K562 (cell line): ENCODE results near the gene PSMA7. TPM values are rescaled to one million over a fixed set of nuclear protein-coding genes. Genes with fewer than 3 reads are reported as not detected.
"Not testable (repeated sequence)": the region's sequence is repeated elsewhere in the genome, so short reads cannot be mapped to it uniquely, and the experiment has no call there.

Experiments
- ATAC-seq: fragments of 200-7000 bp; cut with Tn5 transposase; 3 replicates; pipeline ENCODE4 v1.9.1; 2020; ENCODE audit warnings: moderate library complexity
- BruUV-seq: library from RNA; stranded (reverse); fragments of 400-500 nt; replicated peaks from 2 replicates; lab custom pipeline; 2021; lab: Mats Ljungman, UMichigan
- CTCF ChIA-PET: fragments of 300-600 bp; formaldehyde crosslinking; extraction: SDS; loops from one replicate; lab custom pipeline; 2021; ENCODE audit warnings: low intra/inter-chr PET ratio; lab: Yijun Ruan, JAX
- POLR2A ChIA-PET: fragments of 300-600, 350-650 bp; sonication (Branson Sonifier 250); formaldehyde crosslinking; extraction: SDS; loops from one replicate; lab custom pipeline; 2021; ENCODE audit warnings: antibody characterized with exemption, inconsistent platforms; lab: Yijun Ruan, JAX
- DNase-seq, 4 experiments: peaks; one replicate each; pipeline versions ENCODE4 v3.0.0 to v3.0.0-alpha.2; 2011 to 2018; ENCODE audit warnings: low spot score in 3 of 4, mixed read lengths in 3 of 4; ENCODE audit errors: extremely low read depth in 1 of 4
- FAIRE-seq: peaks from 2 replicates; lab custom pipeline; 2011; peaks lifted over from hg19 to GRCh38; lab: Jason Lieb, UNC
- H2AFZ ChIP-seq: 2 replicates; pipeline ENCODE4 v1.6.0; 2011; ENCODE audit warnings: low read depth, low read length, control low read depth, inconsistent platforms
- H3K27ac ChIP-seq: fragments of 200-600 bp; 3 replicates; pipeline ENCODE4 v1.8.0; 2011; ENCODE audit warnings: low read depth, mild to moderate bottlenecking, control low read depth, inconsistent platforms, low read length, moderate library complexity, mixed read lengths; ENCODE audit errors: extremely low read depth
- H3K27me3 ChIP-seq, 2 experiments: fragments of 300-600 bp in 1 of 2; 2 replicates in 1 of 2; 3 replicates in 1 of 2; pipeline versions ENCODE4 v1.6.0 to v1.8.0; 2011; ENCODE audit warnings: inconsistent platforms in 2 of 2, low read length in 2 of 2, mild to moderate bottlenecking in 1 of 2, mixed read lengths in 1 of 2, moderate library complexity in 1 of 2; ENCODE audit not compliant: control insufficient read depth in 2 of 2, insufficient read depth in 2 of 2
- H3K36me3 ChIP-seq: fragments of 300-600 bp; 3 replicates; pipeline ENCODE4 v1.8.0; 2011; ENCODE audit warnings: mild to moderate bottlenecking, low read length, inconsistent platforms; ENCODE audit not compliant: control insufficient read depth, insufficient read depth
- H3K4me1 ChIP-seq, 2 experiments: fragments of 200-600 bp in 1 of 2; replicated peaks in 1 of 2; 2 replicates in 1 of 2; 3 replicates in 1 of 2; pipeline versions ENCODE4 v1.5.1 to v1.8.0; 2011; ENCODE audit warnings: inconsistent platforms in 2 of 2, low read length in 2 of 2, mild to moderate bottlenecking in 1 of 2, mixed read lengths in 1 of 2, moderate library complexity in 1 of 2; ENCODE audit not compliant: control insufficient read depth in 2 of 2, insufficient read depth in 2 of 2
- H3K4me2 ChIP-seq: 2 replicates; pipeline ENCODE4 v1.6.1; 2011; ENCODE audit warnings: low read length, control low read depth, inconsistent platforms, mixed read lengths; ENCODE audit not compliant: insufficient read depth
- H3K4me3 ChIP-seq: fragments of 200-600 bp; sonication (generic), shearing (Covaris generic); 2 replicates; pipeline ENCODE4 v1.5.1; 2016; ENCODE audit warnings: control low read depth, inconsistent platforms
- H3K79me2 ChIP-seq: fragments of 200-600 bp; 3 replicates; pipeline ENCODE4 v1.8.0; 2011; ENCODE audit warnings: low read length, inconsistent platforms; ENCODE audit not compliant: control insufficient read depth, insufficient read depth
- H3K9ac ChIP-seq, 2 experiments: 2 replicates each; pipeline versions ENCODE4 v1.6.0 to v1.6.1; 2011; ENCODE audit warnings: low read depth in 2 of 2, low read length in 2 of 2, control low read depth in 1 of 2, inconsistent platforms in 1 of 2, mild to moderate bottlenecking in 1 of 2, mixed read lengths in 1 of 2; ENCODE audit not compliant: insufficient read depth in 1 of 2
- H3K9me1 ChIP-seq: one replicate; pipeline ENCODE4 v1.6.0; 2011; ENCODE audit warnings: inconsistent platforms, mild to moderate bottlenecking, low read length, moderate library complexity; ENCODE audit not compliant: control insufficient read depth, insufficient read depth
- H3K9me3 ChIP-seq: replicated peaks from 2 replicates; pipeline ENCODE4 v1.5.1; 2011; ENCODE audit warnings: low read depth, low read length, inconsistent platforms; ENCODE audit not compliant: control insufficient read depth, insufficient read depth
- H4K20me1 ChIP-seq: replicated peaks from 2 replicates; pipeline ENCODE4 v1.6.1; 2011; ENCODE audit warnings: low read length, inconsistent platforms, mixed read lengths; ENCODE audit not compliant: control insufficient read depth, insufficient read depth
- EGR1 ChIP-seq: fragments of 450-650 bp; conservative IDR thresholded peaks from 2 replicates; pipeline ENCODE4 v1.6.1; 2017; ENCODE audit warnings: mild to moderate bottlenecking
- GATA2 ChIP-seq: sonication (generic); formaldehyde crosslinking; IDR thresholded peaks from 2 replicates; pipeline ENCODE4 v1.4.0; 2020; ENCODE audit warnings: mild to moderate bottlenecking, missing genetic modification reagents
- ZNF121 ChIP-seq: sonication (generic); formaldehyde crosslinking; conservative IDR thresholded peaks from 2 replicates; pipeline ENCODE4 v1.8.0; 2022; ENCODE audit warnings: missing genetic modification reagents
- whole genome bisulfite sequencing: fragments of 100-300 bp; shearing (Covaris generic); methylation state at CpG from one replicate; pipeline ENCODE4 v1.1.6; 2016; ENCODE audit warnings: low coverage, mixed read lengths; ENCODE audit not compliant: insufficient coverage; ENCODE audit errors: missing lambda C conversion rate; 5-methylcytosine and 5-hydroxymethylcytosine counted together
- in situ Hi-C: fragments of 300-500 bp; cut with MboI; formaldehyde crosslinking; loops from 4 replicates; pipeline ENCODE4 v1.15.0; 2018; ENCODE audit warnings: inconsistent platforms, mixed read lengths
- intact Hi-C: fragments of 100-400 bp; cut with micrococcal nuclease; formaldehyde crosslinking; loops from 2 replicates; pipeline ENCODE4 v1.14.2; 2022
- polyA plus RNA-seq, 8 experiments: library from polyadenylated mRNA; depleted of rRNA in 4 of 8; stranded (reverse) in 5 of 8; unstranded in 3 of 8; fragments of >200 nt; fragmentation: Nextera tagmentation in 2 of 8; fragmentation: Illumina TruSeq in 1 of 8; extraction: Ambion mirVana in 2 of 8; extraction: Trizol in 1 of 8; gene quantifications; 2 replicates each; pipeline versions ENCODE4 v1.2.1 to v1.2.3, GENCODE V29; 2011 to 2014; ENCODE audit warnings: inconsistent platforms in 1 of 8, missing spikeins in 1 of 8
- total RNA-seq, 7 experiments: library from RNA; depleted of rRNA in 6 of 7; stranded (reverse); fragments of >200 nt in 6 of 7; fragmentation: Illumina TruSeq in 2 of 7; extraction: Trizol in 2 of 7; gene quantifications; 2 replicates each; pipeline versions ENCODE4 v1.2.1 to v1.2.3, GENCODE V29; 2011 to 2021; ENCODE audit warnings: low replicate concordance in 1 of 7

The PSMA7 gene
- total and polyA plus RNA-seq, 9 of the 15 experiments (the other 6 are each of a cell fraction or from before 2014, with no cell fraction given): 257 to 510 (median 393) TPM

- TF ChIP-seq EGR1 (no peak), GATA2 (no peak)
Measured at GRCh38 chr20:62116558-62117361, 26.4 kb downstream of the PSMA7 start (continued).

- CTCF ChIA-PET, intact Hi-C loops, H3K79me2 ChIP-seq, H3K9me3 ChIP-seq, H3K36me3 ChIP-seq, H4K20me1 ChIP-seq, FAIRE-seq, DNase-seq, H3K4me3 ChIP-seq, H3K9ac ChIP-seq, BruUV-seq, H3K4me2 ChIP-seq, ATAC-seq, in situ Hi-C loops, H3K9me1 ChIP-seq, H2AFZ ChIP-seq, H3K27ac ChIP-seq: not testable (repeated sequence)
- 6% methylated on average over 4 of the region's 7 CpGs for WGBS
- peaks cover 19 to 55% of the 10 kb centered on the region in 2 experiments for H3K27me3 ChIP-seq
- POLR2A ChIA-PET: interaction anchor here (0.6 kb wide), 1 partner anchor 20 kb away, joined by 3 read pairs; no protein-coding TSS in a partner anchor
- peaks cover 2 to 30% of the 10 kb centered on the region in 2 experiments; a peak in 4 of 5 replicates for H3K4me1 ChIP-seq
- TF ChIP-seq ZNF121: peak; percentile 65
Measured at GRCh38 chr20:62115800-62116407, 27.3 kb downstream of the PSMA7 start.
